Adrenal gland (tissue), 12 donors: Measurements from ENCODE around the gene BPIFB6. TPM values are rescaled to one million over a fixed set of nuclear protein-coding genes. Genes with fewer than 3 reads are reported as not detected.

Experiments used
- DNase-seq, 7 donors: peaks; one replicate each; pipeline ENCODE4 v3.0.0-alpha.2; 2019 to 2020
- H3K27ac ChIP-seq, 5 donors: fragments of 200-600 bp; sonication (generic) in 4 of 5; 1 replicate in 3 of 5; 2 replicates in 2 of 5; pipeline versions ENCODE4 v1.5.1 to v1.8.0; 2016 to 2020; ENCODE audit warnings: mild to moderate bottlenecking in 1 of 5
- H3K27me3 ChIP-seq: fragments of 200-600 bp; 2 replicates; pipeline ENCODE4 v1.8.0; 2021
- H3K36me3 ChIP-seq, 2 donors: fragments of 200-600 bp; replicated peaks in 1 of 2; 1 replicate in 1 of 2; 2 replicates in 1 of 2; pipeline versions ENCODE4 v1.5.1 to v1.8.0; 2018 to 2022
- H3K4me1 ChIP-seq, 2 donors: fragments of 200-600 bp; replicated peaks in 1 of 2; 1 replicate in 1 of 2; 2 replicates in 1 of 2; pipeline versions ENCODE4 v1.5.1 to v1.8.0; 2018 to 2021
- H3K4me3 ChIP-seq, 4 donors: fragments of 200-600 bp; sonication (generic) in 3 of 4; one replicate each; pipeline ENCODE4 v1.5.1; 2016 to 2018
- H3K9me3 ChIP-seq, 3 donors: fragments of 200-600 bp; sonication (generic) in 1 of 3; replicated peaks in 1 of 3; 1 replicate in 2 of 3; 2 replicates in 1 of 3; pipeline versions ENCODE4 v1.5.1 to v1.8.0; 2016 to 2021
- POLR2A ChIP-seq, 2 donors: fragments of 450-650 bp; IDR thresholded peaks; one replicate each; pipeline ENCODE4 v1.6.1; 2017; ENCODE audit warnings: antibody characterized with exemption in 2 of 2, mild to moderate bottlenecking in 2 of 2, moderate library complexity in 1 of 2
- WGBS, 4 donors: extraction: QIAGEN DNeasy Blood & Tissue Kit in 2 of 4; methylation state at CpG; one replicate each; pipeline versions ENCODE4 v1.1.5 to v1.1.7; 2013 to 2017; 5-methylcytosine and 5-hydroxymethylcytosine counted together
- intact Hi-C, 2 donors: fragments of 100-400 bp; cut with DNase I; formaldehyde crosslinking; loops; one replicate each; pipeline versions ENCODE4 v1.14.1 to v1.15.0; 2022 to 2023
- polyA plus RNA-seq, 3 donors: library from polyadenylated mRNA; stranded (reverse); fragments of 200-250 nt in 2 of 3; fragments of 350-450 nt in 1 of 3; fragmentation: Illumina TruSeq in 1 of 3; extraction: RNeasy Lipid Tissue Mini Kit (QIAGEN cat#74804) in 1 of 3; gene quantifications; one replicate each; pipeline ENCODE4 v1.2.3, GENCODE V29; 2013 to 2014
- total RNA-seq, 9 donors: library from RNA; depleted of rRNA in 4 of 9; stranded (reverse); fragments of >200 nt in 4 of 9; fragments of 120-200 nt in 1 of 9; fragmentation: NEBNext Ultra II Directional in 1 of 9; extraction: Animal tissue kit (Norgen Biotek cat#: 25700) in 1 of 9; gene quantifications; one replicate each; pipeline versions ENCODE4 v1.1.0 to v1.2.4, GENCODE V29; 2013 to 2023
- TF ChIP-seq, protein P1 (sequence below), 6 experiments: fragments of 450-650 bp in 4 of 6; fragments of 200-600 bp in 2 of 6; sonication (generic) in 1 of 6; IDR thresholded peaks; 1 replicate in 5 of 6; 2 replicates in 1 of 6; pipeline versions ENCODE4 v1.5.1 to v1.8.0; 2016 to 2021; ENCODE audit warnings: antibody characterized with exemption in 6 of 6, mild to moderate bottlenecking in 2 of 6, moderate library complexity in 1 of 6
- donor health status: healthy with polysubstance abuse.
- donor health status: Bipolar disorder and iron deficiency.
- donor health status: DM: yes; HTN: yes; CAD: no.
- donor health status: DM: no; HTN: no; CAD: no.
- donor health status: DM: no; HTN: no; CAD: no.
- donor health status: DM: yes; HTN: yes; CAD: no.

Gene BPIFB6
- total and polyA plus RNA-seq, 12 donors: not detected

DNA sequence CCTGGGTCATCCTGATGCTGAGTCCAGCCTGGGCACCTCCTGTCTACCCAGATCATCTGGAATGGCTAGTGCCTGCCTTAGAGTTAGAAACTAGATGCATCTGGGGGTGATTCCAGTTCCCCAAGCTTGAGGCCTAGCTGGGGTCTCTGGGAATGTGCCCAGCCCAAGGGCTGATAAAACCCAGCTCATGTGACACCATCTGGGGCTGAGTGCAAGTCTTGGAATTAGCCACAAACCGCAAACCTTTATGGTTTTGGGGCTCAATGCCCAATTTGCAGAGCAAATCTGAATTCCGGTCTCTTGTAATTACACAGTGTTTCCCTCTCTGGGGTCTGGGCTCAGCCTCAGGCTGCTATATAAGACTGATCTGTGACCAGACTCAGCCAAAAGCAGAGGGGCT, 47.8 kb downstream of the BPIFB6 start, which contains the start of gene BPIFB4:
BPIFB4 (plus strand) TSS at position 385 of the 400 bp plus-strand sequence. CDS start 1,884 bp downstream, outside the sequence.
- intact Hi-C loops: no loop called here
- WGBS, 4 donors: 86 to 100% (median 93%) methylated on average over 2 of the region's 2 CpGs
- no peak for DNase-seq

DNA sequence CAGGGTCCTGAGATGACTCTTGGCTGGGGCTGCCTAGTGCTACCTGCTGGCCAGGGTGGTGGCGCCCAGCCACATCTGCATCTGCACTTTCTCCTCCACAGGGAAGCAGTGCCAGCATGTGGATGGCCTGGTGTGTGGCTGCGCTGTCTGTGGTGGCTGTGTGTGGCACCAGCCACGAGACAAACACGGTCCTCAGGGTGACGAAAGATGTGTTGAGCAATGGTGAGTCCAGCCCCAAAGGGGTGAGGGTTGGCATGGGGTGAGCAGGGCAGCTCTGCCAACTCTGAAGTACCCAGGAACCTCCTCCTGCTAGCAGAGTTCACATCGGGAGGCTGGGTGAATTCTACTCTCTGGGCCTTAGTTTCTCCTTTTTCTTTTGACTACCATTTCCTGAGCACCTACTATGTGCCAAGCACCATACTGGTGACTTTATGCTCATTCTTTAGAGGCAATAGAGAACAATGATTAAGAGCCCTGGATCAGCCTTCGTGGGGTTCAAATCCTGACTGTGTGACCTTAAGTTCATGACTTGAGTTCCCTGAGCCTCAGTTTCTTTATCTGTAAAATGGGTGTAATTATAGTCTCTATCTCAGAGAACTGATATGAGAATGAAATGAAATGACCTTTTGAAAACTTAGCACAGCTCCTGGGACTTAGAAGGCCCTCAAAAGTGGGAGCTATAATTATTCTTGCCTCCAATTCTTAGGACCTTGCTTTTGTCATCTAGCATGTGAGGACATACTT, 50.1 kb downstream of the BPIFB6 start:
- WGBS, 4 donors: 59 to 82% (median 70%) methylated on average over 2 to 7 of the region's 7 CpGs
- H3K27ac ChIP-seq: no peak overlapping the region
- H3K9me3 ChIP-seq: no peaks in the 10 kb centered on the region
- H3K36me3 ChIP-seq: no peaks in the 10 kb centered on the region
- no peak for TF ChIP-seq POLR2A (IDR thresholded peaks at IDR 0.05)
- TF ChIP-seq, protein P1, sequence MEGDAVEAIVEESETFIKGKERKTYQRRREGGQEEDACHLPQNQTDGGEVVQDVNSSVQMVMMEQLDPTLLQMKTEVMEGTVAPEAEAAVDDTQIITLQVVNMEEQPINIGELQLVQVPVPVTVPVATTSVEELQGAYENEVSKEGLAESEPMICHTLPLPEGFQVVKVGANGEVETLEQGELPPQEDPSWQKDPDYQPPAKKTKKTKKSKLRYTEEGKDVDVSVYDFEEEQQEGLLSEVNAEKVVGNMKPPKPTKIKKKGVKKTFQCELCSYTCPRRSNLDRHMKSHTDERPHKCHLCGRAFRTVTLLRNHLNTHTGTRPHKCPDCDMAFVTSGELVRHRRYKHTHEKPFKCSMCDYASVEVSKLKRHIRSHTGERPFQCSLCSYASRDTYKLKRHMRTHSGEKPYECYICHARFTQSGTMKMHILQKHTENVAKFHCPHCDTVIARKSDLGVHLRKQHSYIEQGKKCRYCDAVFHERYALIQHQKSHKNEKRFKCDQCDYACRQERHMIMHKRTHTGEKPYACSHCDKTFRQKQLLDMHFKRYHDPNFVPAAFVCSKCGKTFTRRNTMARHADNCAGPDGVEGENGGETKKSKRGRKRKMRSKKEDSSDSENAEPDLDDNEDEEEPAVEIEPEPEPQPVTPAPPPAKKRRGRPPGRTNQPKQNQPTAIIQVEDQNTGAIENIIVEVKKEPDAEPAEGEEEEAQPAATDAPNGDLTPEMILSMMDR (IDR thresholded peaks at IDR 0.05): no peak
- no peaks in the 10 kb centered on the region for H3K4me1 ChIP-seq
- H3K27me3 ChIP-seq: peaks cover 7% of the 10 kb centered on the region
- no peak overlapping the region for H3K4me3 ChIP-seq
- no peak for DNase-seq
- intact Hi-C loops: no loop called here

More for the DNA sequence above, 47.8 kb downstream of the BPIFB6 start, which contains the start of gene BPIFB4:
- no peak within 1 kb of the TSS for H3K4me3 ChIP-seq
- H3K9me3 ChIP-seq: no peaks in the 10 kb centered on the region
- peaks cover 7% of the 10 kb centered on the region for H3K27me3 ChIP-seq
- TF ChIP-seq, protein P1 (IDR thresholded peaks at IDR 0.05): no peak
- TF ChIP-seq POLR2A (IDR thresholded peaks at IDR 0.05): no peak
- H3K36me3 ChIP-seq: no peaks in the 10 kb centered on the region
- H3K4me1 ChIP-seq: no peaks in the 10 kb centered on the region
- H3K27ac ChIP-seq: no peak within 1 kb of the TSS

DNA sequence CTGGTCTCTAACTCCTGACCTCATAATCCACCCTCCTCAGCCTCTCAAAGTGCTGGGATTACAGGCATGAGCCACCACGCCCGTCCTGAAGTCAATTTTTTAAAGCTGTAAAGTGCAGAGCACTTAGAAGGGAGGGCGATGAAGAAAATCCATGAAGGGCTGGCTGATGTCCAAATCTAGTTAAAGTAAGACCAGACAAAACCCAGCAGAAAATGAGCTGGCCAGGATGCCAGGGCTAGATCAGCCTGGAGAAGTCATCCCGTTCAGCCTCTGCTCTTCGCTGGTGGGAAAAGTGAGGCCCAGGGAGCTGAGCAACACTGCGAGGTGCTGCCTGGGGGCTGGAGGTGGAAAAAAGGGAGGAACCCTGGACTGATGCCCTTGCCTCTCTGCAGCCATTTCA, 51.1 kb downstream of the BPIFB6 start:
- DNase-seq: no peak
- no peaks in the 10 kb centered on the region for H3K4me1 ChIP-seq
- H3K27me3 ChIP-seq: peaks cover 7% of the 10 kb centered on the region
- no peaks in the 10 kb centered on the region for H3K36me3 ChIP-seq
- no peaks in the 10 kb centered on the region for H3K9me3 ChIP-seq
- intact Hi-C loops: no loop called here
- H3K27ac ChIP-seq: no peak overlapping the region
- no peak overlapping the region for H3K4me3 ChIP-seq
- TF ChIP-seq, protein P1 (IDR thresholded peaks at IDR 0.05): no peak
- no peak for TF ChIP-seq POLR2A (IDR thresholded peaks at IDR 0.05)
- 61 to 75% (median 68%) methylated on average over 6 of the region's 6 CpGs for WGBS, 4 donors

DNA sequence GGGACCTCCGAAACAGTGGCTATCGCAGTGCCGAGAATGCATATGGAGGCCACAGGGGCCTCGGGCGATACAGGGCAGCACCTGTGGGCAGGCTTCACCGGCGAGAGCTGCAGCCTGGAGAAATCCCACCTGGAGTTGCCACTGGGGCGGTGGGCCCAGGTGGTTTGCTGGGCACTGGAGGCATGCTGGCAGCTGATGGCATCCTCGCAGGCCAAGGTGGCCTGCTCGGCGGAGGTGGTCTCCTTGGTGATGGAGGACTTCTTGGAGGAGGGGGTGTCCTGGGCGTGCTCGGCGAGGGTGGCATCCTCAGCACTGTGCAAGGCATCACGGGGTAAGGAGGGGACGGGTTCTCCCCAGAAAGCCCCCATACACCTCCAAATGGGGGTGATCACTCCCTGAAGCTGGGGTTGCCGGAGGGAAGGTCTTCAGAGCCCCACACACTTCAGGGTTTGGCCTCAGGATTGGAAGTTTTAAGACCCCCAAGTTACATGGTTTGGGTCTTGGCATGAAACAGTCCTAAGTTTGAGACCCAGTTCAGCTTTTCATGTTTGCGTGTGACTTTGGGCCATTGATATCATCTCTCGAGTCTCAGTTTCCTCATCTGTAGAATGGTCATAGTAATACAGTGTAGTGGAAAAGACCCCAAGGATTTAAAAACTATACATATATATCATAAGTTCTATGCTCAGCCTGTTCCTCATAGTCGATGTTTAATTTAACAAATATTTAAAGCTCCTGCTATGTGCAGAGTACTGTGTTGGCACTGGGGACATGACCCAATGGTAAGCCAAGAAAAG, 52.3 kb downstream of the BPIFB6 start:
- Histone ChIP-seq H3K27ac (no peak overlapping the region), H3K4me3 (no peak overlapping the region), H3K4me1 (no peaks in the 10 kb centered on the region), H3K9me3 (no peaks in the 10 kb centered on the region), H3K27me3 (peaks cover 4% of the 10 kb centered on the region), H3K36me3 (no peaks in the 10 kb centered on the region)
- no peak for TF ChIP-seq POLR2A (IDR thresholded peaks at IDR 0.05)
- TF ChIP-seq, protein P1 (IDR thresholded peaks at IDR 0.05): no peak
- intact Hi-C loops: no loop called here
- no peak for DNase-seq
- WGBS, 4 donors: 86 to 94% (median 88%) methylated on average over 10 to 20 of the region's 20 CpGs
